Tibial nerve (tissue), 4 donors: ENCODE results near the gene BAIAP2.

Source experiments
- CTCF ChIP-seq, 5 experiments: fragments of 200-600 bp in 3 of 5; fragments of 450-650 bp in 2 of 5; sonication (generic) in 3 of 5; IDR thresholded peaks; one replicate each; pipeline ENCODE4 v1.5.1; 2016 to 2019; ENCODE audit warnings: antibody characterized with exemption in 5 of 5, mild to moderate bottlenecking in 3 of 5, moderate library complexity in 2 of 5
- EP300 ChIP-seq, 2 donors: sonication (generic); formaldehyde crosslinking; IDR thresholded peaks; one replicate each; pipeline ENCODE4 v1.6.1; 2017; ENCODE audit warnings: antibody characterized with exemption in 2 of 2, mild to moderate bottlenecking in 1 of 2
- POLR2A ChIP-seq, 2 donors: fragments of 450-650 bp; IDR thresholded peaks; one replicate each; pipeline ENCODE4 v1.6.1; 2017; ENCODE audit warnings: antibody characterized with exemption in 2 of 2, mild to moderate bottlenecking in 2 of 2, moderate library complexity in 2 of 2

- TF ChIP-seq CTCF (IDR thresholded peaks at IDR 0.05) = no peak
- no peak for TF ChIP-seq EP300 (IDR thresholded peaks at IDR 0.05)
- no peak for TF ChIP-seq POLR2A (IDR thresholded peaks at IDR 0.05)
Measured at GRCh38 chr17:81010935-81011334, 24.0 kb upstream of the BAIAP2 start.
